Measurements from ENCODE around the gene PPHLN1.

The PPHLN1 gene

GRCh38 chr12:42356344-42356743 is 30.4 kb downstream of the PPHLN1 start:
- DNase-seq (ENCODE audit: low read depth) = no peak
- no peak overlapping the region for H3K4me3 ChIP-seq (ENCODE audit: low read depth, low read length)
- TF ChIP-seq CTCF (IDR thresholded peaks at IDR 0.05; ENCODE audit: insufficient read depth, low read depth, low read length, missing control alignments) = no peak

GRCh38 chr12:42360747-42361403 is 34.9 kb downstream of the PPHLN1 start:
- H3K4me3 ChIP-seq (ENCODE audit: low read depth, low read length) = no peak overlapping the region
- DNase-seq (ENCODE audit: low read depth) = peak; percentile 44
- no peak for TF ChIP-seq CTCF (IDR thresholded peaks at IDR 0.05; ENCODE audit: insufficient read depth, low read depth, low read length, missing control alignments)

- no peak for DNase-seq (ENCODE audit: low read depth)
- no peak for TF ChIP-seq CTCF (IDR thresholded peaks at IDR 0.05; ENCODE audit: insufficient read depth, low read depth, low read length, missing control alignments)
- no peak overlapping the region for H3K4me3 ChIP-seq (ENCODE audit: low read depth, low read length)
These were observed 36.1 kb downstream of the PPHLN1 start for GRCh38 chr12:42361909-42362646.

GRCh38 chr12:42362647-42363260 is 36.8 kb downstream of the PPHLN1 start:
- H3K4me3 ChIP-seq (ENCODE audit: low read depth, low read length) = no peak overlapping the region
- DNase-seq (ENCODE audit: low read depth) = no peak
- no peak for TF ChIP-seq CTCF (IDR thresholded peaks at IDR 0.05; ENCODE audit: insufficient read depth, low read depth, low read length, missing control alignments)

- no peak overlapping the region for H3K4me3 ChIP-seq (ENCODE audit: low read depth, low read length)
- DNase-seq (ENCODE audit: low read depth) = no peak
- TF ChIP-seq CTCF (IDR thresholded peaks at IDR 0.05; ENCODE audit: insufficient read depth, low read depth, low read length, missing control alignments) = no peak
These were observed 38.7 kb downstream of the PPHLN1 start for GRCh38 chr12:42364692-42365091.

GRCh38 chr12:42365486-42365885 is 39.5 kb downstream of the PPHLN1 start:
- no peak for DNase-seq (ENCODE audit: low read depth)
- no peak for TF ChIP-seq CTCF (IDR thresholded peaks at IDR 0.05; ENCODE audit: insufficient read depth, low read depth, low read length, missing control alignments)

More at GRCh38 chr12:42365486-42365885, 39.5 kb downstream of the PPHLN1 start:
- H3K4me3 ChIP-seq (ENCODE audit: low read depth, low read length) = no peak overlapping the region

Measured in GM12865 (cell line).